Middle frontal gyrus (tissue), 1 donor: Measurements from ENCODE around the gene STRA6.

Experiments
- DNase-seq: peaks from one replicate; pipeline ENCODE4 v3.0.0-alpha.2; 2015; ENCODE audit warnings: low spot score; ENCODE audit errors: extremely low spot score

The STRA6 gene

DNA sequence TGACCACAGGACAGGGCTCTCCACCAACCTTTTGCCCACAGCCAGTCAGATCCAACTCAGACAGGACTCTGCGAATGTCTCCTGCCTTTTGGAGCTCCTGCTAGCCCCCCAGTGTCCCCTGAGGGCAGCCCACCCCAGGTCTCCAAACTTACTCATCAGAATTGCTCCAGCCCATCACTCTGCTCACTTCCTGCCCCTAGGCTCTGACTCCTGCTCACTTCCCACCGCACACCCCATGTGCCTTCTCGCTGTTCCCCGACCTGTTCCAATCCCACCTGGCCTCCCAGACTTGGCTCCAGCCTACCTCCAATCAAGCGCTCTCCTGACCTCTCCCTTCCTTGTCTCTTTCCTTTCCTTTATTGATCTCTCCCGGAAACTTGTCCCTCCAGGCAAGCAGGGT, 5.9 kb upstream of the STRA6 start:
- DNase-seq: no peak

DNA sequence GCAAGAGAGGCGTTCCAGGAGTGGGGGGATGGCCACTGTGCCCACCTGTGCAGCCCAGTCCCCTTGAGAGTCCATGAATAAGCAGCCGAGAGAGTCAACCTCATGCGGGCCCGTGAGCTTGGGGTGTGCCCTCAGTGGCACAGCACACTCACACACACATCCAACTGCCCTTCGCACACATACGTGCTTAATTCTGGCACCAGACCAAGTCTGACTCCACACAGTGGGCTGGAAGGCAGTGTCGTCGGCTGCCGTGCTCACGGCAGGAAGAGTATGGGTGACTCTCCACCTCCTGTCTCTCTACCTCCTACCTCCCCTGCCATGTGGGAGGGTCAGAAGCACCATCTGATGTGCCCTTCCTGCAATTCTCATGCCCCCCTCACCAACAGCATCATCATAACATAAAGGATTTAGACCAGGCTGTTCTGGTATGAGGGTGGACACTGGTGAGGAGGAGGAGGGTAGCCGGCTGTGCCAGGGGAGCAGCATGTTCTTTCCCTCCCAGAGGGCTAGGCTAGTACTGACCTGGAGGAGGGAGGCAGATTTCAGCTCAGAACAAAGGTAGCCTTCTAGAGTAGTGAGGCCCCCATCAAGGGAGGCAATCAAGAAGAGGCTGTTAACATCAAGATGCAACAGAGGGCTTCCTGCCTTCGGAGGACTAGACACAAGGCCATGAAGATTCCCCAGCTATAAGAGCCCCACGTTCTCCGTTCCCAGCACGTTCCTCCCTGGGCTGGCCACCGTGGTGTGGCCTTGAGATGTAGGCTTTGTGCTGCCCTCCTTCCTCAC, 5.3 kb upstream of the STRA6 start:
- no peak for DNase-seq

DNA sequence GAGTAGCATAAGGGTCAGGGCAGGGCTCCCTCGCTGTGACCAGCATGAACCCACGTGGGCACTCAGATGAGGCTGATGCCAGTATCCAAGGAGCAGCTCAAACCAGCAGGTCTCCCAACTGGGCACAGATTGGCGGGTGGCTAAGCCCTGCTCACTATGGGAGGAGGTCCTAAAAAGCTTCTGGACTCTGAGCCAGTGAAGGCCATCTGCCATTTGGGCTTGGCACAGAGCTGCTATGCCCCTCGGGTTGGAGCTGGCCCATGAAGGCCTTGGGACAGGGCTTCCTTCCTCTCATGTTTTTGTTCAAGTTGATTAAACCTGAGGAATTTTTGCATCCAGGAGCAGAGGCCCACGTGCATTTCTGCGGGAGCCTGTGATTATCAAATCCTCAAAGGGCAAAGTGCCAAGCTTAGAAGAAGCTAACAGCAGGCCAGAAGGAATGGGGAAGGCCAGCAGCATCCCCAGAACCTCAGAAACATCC, 4.3 kb upstream of the STRA6 start:
- DNase-seq: no peak

DNA sequence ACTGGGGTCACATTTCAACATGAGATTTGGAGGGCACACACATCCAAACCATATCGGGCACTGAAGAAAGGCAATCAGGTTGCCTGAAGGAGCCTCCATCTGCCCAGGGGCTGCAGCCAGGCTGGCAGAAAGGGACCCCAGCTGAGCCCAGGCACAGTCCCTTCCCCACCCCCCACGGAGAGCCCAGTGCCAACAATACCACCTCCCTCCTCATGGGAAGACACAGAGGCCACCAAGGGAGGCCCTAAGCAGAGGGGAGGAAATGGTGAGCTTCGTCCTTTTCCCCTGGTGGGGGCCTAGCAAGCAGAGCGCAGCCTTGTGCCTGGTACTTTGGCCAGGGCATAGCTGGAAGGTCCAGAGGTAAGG, 3.0 kb upstream of the STRA6 start:
- no peak for DNase-seq

DNA sequence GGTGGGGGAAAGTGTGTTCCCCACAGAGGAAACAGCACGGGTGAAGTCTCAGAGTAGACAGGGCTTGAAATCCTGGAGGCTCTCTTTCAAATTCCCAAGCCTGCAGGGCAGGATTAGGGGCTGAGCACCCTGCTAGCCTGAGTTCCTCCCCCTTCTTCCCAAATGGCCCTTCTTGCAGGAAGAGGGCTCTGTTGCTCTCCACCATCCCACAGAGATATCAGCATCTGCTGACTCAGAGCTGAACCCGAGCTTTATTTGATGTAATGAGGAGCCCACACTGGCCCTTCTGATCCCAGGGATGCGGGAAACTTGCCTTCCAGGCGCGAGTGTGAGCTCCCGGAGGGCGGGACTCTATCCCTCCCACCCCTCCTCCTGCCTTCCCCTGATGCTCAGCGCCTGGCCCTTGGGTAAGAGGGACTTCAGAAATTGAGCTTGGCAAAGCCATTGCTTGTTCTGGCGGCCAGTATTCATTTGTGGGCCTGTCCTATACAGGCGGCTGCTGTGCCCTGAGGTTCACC, 1.4 kb upstream of the STRA6 start:
- no peak for DNase-seq

DNA sequence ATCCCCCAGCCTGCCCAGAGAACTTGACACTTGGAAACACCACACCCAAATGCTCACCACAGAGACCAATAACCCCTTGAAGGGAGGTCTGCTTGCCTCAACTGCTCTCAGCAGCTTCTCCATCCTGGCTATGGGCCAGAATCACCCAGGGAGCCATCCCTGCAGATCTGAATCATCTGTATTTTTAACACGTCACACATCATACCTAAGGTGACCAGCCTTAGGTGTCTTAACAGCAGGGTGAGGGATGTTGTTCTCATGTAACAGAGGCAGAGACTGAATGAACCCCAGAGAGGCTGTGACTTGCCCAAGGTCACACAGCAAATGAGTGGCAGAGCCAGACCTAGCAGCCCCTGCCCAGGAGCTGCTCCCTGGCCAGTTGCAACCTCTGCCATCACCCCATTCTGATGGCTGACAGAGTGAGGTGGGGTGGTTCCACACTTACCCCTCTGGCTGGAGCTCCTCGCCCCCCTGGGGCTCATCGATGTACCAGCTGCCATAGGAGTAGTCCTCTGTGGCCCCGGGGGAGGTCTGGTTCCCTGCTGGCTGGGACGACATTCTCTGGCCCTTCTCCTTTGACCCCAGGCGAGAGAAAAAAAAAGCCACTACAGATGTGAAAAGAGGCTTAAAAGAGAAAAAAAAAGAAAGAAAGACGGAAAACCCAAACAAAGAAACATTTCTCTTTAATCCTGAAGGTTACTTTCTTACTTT, 722 bp downstream of the STRA6 start:
- DNase-seq: no peak

DNA sequence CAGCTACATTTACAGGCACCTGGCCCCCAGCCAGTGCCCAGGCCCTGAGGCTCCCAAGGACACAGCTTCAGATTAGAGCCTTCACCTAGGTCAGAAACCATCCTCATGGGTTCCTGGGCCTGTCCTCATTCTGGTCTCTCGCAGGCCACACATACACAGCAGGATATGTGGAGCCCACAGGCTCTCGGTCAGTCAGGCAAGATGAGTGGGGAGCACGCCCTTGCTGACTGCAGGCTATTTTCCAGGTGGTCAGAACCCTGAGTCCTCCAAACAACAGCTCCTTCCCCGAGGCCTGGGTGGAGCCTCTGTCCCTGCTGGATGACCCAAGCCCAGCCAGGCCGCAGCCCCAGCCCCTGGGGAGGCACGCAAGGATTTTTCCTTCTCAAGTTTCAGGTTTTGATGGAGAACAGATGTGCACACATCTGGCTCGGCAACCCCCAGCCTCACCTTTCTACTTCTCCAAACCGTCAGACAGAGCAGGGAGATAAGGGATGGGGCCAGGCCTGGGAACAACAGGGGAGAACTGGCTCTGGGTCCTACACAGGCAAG, 1.6 kb downstream of the STRA6 start:
- no peak for DNase-seq

DNA sequence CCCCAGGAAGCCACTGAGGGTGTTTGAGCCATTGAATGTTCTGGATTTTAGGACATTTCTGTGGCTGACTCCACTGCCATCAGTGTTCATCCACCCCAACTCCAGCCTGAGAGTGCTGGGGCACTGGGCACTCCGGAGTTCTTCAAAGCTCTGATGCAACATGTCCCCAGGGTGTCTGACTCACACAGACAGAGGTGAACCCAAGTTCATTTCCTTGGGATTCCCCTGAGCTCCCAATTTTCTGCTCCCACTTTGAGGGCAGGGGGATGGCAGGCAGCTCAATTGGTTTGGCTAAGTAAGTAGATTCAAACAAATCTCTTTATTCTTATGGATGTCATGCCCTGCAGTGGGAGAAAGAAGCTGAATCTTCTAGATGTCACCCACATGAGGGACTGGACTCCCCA, 2.2 kb downstream of the STRA6 start:
- DNase-seq: no peak

DNA sequence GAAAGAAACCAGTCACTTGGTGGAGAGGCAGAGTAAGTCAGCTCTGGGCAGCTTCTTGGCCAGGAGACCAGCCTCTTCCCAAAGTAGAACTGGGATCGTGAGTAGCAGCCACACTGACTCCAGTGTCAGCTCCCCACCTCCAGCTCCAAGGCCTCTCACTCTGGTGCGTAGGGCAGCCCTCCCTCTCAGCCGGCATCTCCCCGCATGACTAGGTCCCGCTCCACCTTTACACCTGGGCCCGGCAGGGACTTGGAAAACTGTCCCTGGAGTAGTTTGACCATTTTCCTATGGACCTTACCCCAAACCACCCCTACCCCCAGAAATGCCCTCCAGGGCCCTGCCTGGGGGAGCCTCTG, 3.3 kb downstream of the STRA6 start:
- no peak for DNase-seq

DNA sequence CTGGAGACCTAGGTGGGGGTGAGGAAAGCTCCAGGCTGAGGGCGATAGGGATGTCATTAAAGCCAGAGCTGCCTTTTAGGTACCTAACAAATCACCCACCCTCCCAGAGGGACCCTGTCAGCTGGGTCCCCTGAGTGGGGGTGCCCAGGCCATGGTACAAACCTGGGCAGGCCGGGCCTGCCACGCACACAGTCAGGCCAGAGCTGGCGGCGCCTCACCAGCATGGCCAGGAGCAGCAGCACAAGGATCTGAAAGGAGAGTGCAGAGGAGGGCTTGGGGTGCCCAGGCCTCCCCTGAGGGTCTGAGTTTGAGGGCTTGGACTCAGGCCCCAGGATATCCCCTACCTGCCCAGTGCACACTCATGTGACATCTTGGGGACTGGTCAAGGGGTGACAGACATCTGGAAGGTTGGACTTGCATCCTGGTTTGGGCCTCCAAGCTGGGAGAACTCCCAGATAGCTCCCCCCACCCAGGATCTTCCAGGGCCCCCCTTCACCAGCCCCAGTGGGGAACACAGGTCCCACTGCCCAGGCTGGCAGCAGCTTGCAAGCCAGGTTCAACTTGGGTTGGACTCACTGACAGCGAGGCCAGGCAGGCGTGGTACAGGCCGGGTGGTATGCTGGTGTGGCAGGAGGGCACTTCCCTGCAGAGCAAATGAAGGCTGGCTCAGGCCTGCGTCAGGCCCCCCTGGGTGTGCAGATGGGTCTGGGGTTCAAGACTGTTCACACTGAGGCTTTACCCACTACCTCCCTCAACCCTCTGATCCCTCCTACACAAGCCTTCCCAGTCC, 5.2 kb downstream of the STRA6 start:
- no peak for DNase-seq

DNA sequence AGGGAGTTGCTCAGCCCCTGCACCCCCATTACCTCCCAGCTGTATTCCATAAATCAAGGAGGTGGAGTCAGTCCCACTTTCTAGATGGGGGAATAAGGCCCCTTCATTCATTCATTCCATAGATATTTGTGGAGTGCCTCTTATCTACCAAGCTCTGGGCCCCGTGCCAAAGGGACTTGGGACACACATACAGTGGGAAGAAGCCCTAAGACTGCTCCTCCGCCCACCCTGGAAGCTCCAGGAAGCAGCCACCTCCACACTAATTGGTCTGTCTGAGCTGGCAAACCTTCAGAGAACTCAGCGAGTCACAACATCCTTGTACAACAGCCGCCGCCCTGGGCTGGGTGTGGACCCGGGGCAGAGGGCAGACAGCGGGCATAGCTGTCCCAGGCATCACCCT, 6.4 kb downstream of the STRA6 start:
- DNase-seq: no peak

DNA sequence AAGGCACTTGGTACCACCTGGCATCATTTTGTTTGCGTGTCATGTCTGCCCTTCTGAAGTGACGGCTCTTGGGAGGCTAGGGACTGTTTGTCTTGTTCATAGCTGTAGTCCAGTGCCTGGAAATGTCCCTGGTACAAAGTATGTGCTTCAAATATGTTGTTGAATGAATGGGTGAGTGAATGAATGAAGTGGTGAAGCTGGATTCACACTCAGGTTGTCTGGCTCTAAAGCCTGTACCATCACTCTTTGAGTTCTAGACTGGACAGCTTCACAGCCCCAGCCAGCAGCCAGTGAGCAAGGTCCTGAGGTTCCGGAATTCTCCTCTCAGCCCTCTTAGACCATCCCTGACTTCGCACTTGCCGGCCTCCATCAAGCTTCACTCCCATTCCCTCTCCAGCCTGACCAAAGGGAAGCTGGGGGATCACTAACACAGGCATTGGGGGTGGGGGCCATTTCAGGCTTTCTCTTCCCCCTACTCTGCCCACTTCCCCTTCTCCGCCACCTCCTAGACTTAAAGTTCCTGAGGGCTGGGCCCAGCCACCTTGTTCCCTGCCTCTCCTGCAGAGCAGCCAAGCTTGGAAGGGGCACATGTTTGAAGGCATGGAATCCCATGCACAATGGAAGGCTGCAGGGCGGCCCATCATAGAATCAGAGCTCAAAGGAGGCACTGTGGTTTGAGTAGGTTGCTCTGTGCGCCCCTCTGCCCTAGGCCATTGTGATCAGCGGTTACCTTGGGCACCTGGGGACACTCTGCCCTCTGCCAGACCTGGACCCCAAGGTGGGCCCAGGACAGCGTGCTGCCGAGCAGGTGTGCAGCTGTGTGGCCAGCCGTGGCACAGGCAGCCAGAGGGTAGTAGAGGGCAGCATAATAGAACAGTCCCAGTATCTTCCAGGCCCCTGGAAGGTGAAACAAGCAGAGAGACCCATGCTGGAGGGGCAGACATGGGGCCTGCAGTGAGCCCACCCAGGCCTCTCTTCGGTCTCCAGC, 7.7 kb downstream of the STRA6 start:
- DNase-seq: no peak

DNA sequence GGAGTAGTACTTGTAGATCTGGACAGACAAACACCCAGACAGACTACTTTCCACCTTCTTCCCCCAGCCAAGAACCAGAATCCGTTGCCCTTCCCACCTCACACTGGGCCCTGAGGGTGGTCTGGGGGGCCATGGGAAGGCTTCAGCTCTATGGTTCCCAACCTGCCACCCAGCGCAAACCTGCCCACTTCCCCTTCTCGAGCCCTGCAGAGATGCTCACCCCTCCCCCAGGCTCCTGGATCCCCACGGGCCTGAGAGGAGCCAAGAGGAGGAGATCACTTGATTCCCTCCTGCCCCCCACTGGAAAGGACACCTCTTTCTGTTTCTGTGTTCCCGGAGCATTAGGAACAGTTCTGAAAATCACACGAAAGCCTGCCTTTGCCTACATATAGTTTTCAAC, 8.7 kb downstream of the STRA6 start:
- DNase-seq: no peak

DNA sequence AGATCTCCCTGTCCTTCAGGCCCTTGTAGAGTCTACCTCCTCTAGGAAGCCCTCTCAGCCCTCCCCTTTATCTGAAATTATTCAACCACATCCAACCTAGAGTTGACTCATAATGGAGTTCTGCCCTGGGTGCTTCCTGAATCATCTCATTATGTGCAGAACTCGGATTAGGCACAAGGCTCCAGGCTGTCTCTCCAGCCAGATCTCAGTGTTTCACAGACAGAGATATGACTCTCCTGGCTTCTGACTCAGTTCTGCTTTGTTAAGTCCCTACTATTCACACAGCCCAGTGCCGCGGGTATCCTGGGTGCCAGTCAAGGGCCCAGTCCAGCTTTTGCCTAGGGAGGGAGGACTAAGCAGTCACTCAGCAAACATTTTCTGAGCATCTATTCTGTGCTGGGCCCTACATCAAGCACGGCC, 9.3 kb downstream of the STRA6 start:
- DNase-seq: no peak

DNA sequence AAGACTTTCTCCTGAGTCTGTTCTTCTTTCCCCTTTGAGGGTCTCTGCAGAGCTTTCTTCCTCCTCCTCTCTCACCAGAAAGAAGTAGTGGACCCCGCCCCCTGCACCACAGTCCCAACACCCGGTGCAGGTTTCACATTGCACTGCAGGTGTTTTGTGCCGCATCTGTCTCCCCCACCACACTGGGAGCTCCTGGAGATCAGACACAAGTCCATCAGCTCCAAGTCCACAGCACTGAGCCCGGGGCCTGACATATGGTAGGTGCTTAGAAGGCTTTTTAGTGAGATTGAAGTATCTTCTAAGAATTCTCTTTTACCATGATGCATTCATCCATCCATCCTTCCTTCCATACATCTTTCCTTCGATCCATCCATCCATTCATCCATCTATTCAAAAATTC, 9.8 kb downstream of the STRA6 start:
- no peak for DNase-seq

DNA sequence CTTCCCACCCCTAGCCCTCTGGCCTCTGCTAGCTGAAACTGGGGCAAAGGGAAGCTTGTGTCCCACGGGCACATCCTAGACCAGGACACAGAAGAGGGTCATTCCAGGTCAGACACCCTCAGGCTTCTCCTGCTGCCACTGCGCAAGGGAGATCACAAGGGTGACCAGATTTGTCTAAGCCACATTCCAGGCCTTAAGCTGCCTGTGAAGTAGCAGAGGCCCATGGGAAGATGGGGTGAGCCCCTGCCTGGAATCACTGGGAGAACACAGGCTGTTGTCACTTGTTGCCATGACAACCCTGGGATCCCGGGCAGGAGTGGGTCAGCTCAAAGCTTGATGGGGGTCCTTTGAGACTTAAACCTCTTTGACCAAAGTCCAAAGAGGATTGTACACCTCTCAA, 10.8 kb downstream of the STRA6 start:
- no peak for DNase-seq

DNA sequence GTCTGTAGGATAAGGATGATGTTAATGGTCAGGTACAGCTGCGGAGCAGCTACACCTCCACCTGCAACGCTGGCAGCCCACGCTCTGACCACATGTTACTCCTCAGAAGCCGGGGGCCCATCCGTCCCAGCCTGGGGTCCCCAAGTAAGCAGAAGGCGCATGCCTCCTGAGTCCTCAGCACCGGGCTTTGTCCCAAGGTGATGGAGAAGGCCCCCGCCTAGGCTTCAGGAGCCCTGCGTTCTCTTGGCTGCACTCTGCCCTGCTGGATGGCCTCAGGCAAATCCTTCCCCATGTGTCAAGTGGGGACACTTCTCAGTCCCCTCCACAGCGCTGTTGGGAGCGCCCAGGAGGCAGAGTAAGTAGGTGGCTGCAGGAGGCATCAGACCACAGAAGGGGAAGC, 14.4 kb downstream of the STRA6 start:
- DNase-seq: no peak

DNA sequence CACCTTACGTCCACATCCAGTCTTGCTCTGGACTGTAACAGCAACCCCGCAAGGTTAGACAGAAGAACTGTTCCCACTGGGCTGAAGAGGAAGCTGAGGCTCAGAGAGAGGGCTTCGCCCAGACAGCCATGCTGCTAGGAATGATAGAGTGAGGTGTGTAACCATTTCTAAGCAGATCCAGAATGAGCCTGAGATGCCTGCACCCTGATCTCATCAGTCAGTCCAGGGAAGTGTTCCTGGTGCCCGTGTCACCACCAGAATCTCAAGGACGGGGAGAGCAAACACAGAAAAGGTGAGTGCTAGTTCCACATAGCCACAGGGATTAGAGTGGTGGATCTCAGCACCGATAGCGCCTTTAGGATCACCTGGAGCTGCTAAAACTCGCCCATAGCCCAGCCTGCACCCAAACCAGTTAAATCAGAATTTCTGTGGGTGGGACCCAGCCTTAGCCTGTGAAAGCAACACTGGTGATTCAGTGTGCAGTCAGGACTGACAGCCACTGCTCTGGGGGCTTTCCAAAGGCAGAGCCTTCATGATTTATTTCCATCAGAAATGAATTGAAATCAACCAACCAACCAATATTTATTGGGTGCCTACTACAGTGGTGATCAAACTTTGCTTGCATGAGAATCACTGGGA, 16.8 kb downstream of the STRA6 start:
- no peak for DNase-seq

DNA sequence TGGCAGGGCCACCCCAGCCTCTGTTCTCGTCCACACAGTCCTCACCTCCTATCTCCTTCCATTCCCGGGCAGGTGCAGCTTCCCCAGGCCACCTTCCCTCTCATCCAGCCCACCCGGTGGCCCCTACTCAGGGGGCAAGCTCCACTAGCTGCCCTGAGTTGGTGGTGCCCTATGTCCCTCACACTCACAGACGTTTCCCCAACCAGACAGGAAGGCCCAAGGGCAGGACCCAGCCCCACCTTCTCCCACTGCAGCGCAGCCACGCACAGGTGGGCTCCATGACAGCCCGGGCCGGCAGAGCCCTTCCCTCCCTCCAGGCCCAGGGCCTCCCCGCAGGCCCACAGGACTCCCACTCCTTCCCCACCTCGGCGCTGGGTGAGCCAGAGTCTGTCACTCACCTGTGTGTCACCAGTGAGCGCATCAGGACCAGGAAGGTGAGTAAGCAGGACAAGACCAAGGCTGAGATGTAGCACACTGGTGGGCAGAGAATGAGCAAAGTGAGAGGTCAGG, 17.9 kb downstream of the STRA6 start:
- no peak for DNase-seq

DNA sequence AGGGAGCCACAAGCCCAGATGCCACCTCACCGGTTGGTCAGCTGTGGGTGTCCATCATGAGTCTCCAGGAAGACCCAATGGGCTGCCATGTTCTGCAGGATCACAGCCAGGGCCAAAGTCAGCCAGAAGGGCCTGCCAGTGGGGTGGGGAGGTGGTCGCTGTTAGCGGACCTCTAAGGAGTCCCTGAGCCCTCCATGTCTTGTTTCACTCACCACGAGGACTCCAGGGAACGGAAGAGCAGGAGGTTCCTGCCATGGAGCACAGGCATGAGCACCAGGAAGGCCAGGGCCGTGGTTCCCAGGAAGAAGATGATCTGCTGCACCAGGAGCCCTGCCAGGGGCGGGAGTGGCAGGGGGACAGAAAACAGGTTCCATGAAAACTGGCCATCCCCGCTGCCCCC, 20.5 kb downstream of the STRA6 start:
- no peak for DNase-seq
